GM18502 (cell line): ENCODE measurements around the gene JADE2.
A peak's percentile ranks its signal among the peaks of the same experiment; 100 is the strongest.
"Not testable (repeated sequence)": the region's sequence is repeated elsewhere in the genome, so short reads cannot be mapped to it uniquely, and the experiment has no call there.

Experiments
- ATAC-seq: cut with Tn5 transposase; IDR thresholded peaks from one replicate; pipeline ENCODE4 v1.9.1; 2021; ENCODE audit warnings: mild to moderate bottlenecking; ENCODE audit not compliant: unreplicated experiment, poor library complexity

JADE2 gene

DNA sequence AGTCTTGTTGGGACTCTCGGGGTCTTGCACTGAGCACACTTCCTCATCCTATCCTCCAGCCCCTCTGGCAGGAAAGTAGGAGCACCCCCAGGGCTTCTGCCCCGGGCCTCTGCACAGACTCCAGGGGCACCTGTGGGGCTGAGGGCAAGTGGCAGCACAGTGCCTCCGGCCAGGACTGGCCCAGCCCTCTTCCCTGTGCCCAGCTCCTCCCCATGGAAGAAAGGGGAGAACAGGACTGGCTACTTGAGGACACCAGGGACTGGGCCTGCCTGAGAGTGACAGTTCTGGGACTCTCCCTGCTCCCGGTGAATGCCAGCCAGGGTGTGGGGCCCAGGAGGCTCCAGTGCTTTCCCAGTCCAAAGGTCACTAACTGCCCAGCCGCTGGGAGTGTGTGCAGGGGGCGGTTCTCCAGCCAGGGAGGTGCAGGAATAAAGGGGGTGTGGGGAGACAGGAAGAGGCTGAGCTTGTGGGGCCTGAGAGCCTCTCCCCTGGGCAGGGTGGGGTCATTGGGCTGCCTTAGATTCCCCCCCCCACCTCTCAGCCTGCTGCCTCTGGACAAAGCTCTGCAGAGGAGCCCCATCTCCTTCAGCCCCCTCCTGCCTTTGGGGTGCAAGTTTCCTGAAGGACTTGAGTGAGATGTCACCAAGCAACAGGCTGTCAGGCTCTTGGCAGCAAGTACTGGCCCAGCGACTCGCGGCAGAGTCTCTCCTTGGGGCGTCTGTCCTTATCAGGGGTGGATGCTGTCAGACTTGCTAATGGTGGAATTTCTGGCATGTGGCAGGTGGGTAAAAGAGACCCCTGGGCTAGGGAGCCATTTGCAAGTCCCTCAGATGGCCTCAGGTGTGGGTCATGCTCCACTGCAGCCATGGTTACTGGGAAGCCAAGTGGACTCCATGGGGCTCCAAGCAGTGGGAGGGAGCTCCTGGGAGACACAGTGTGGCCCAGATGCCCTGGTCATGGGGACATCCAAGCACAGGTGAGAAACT, 19.1 kb upstream of the JADE2 start:
- no peak for ATAC-seq

DNA sequence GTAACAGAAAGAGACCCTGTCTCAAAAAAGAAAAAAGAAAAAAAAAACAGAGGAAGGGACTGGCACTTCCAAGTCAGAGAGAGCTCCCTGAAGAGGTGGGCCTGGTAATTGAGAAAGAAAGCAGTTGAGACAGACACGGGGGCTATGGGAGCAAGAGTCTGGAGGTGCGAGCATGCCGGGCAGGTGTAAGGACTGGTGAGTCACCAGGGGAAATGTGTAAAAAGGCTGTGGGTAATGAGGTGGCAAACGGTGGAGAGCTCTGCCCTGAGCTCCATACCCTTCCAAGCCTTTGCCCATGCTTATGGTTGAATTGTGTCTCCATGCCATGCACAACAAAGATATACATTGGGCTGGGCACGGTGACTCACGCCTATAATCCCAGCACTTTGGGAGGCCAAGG, 18.0 kb upstream of the JADE2 start:
- no peak for ATAC-seq

DNA sequence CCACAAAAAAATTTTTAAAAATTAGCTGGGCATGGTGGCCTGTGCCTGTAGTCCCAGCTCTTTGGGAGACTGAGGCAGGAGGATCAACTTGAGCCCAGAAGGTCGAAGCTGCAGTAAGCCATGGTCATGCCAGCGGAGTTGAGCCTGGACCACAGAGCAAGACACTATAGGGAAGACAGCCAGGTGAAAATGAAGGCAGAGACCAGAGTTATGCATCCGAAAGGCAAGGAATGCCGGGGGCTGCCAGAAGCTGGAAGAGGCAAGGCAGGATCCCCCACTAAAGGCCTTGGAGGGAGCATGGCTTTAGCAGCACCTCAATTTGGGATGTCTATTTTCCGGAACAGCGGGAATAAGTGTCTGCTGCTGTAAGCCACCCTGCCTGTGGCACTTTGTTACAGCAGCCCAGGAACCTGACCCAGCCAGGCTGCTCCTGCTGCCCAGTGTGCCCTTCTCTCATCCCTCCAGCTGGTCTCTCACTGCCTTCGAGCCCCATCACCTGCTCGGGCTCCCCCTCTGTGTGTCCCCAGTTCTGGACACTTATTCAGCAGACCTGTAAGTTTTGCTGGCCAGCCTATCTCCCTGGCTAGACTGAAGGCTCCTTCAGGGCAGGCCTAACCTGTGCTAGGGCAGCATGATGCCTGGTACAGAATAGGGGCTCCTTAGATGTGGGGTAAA, 16.8 kb upstream of the JADE2 start:
- ATAC-seq = no peak

DNA sequence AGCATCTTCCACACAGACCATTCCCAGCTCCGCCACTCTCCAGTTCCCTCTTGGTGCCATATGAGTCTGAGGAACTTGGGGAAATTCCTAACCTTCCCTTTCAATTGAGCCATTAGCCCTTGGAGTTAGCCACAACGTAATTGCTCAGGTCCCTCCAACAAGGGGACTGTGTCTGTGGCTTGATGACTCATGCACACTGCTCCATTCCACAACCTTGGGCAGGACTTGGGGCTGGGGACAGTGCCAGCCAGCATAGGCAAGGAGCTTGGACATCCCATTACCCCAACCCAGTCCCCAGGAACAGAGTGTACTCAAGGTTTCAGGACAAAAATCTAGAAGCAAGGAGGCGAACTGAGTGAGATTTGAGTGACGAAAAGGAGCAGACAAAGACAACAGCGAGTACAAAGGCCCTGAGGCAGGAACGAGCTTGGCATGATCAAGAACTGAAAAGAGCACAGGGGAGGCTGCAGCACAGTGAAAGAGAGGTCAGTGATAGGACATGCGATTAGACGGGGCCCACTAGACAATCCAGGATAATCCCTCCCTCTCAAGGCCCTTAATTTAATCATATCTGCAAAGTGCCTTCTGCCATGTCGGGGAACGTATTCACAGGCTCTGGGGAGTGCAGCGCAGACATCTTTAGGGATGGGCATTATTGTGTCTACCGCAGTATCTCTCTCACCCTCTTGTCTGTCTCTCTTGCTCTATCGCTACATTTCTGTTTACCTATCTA, 16.0 kb upstream of the JADE2 start:
- no peak for ATAC-seq

DNA sequence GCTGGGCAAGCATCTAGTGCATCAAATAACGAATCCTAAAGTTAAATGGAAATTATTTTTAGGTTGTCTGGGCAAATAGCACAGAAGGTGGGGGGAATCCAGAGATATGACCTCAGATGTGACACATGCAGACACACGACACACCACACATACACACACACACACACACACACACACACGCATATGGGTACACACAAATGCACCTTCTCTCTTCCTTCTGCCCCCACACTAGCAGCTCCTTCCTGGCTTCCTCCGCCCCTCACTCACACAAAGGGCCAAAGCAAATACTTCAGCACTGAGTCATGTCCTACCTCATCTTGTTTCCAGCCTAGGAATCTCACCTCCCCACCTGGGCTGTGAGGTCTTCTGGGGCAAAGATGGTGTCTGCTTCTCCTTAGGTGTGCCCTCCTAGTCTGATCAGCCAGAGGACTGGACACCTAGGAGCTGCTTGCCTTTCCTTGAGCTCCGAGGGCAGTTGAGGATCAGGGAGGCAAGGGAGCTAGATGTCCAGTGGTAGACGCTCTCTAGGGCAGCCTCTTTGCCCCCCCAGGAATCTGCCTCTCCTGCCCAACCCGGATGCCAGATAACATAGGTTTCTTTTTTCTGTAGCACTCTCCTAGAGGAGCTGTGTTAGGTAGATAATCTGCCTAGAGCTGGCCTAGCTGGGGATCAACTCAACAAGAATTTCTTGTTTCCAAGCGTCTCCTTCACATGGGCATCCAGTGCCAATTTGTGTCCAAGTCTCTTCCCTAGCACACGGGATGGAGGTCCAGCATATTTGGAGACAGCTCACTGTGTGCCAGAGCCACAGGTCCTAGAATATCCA, 14.3 kb upstream of the JADE2 start:
- no peak for ATAC-seq

DNA sequence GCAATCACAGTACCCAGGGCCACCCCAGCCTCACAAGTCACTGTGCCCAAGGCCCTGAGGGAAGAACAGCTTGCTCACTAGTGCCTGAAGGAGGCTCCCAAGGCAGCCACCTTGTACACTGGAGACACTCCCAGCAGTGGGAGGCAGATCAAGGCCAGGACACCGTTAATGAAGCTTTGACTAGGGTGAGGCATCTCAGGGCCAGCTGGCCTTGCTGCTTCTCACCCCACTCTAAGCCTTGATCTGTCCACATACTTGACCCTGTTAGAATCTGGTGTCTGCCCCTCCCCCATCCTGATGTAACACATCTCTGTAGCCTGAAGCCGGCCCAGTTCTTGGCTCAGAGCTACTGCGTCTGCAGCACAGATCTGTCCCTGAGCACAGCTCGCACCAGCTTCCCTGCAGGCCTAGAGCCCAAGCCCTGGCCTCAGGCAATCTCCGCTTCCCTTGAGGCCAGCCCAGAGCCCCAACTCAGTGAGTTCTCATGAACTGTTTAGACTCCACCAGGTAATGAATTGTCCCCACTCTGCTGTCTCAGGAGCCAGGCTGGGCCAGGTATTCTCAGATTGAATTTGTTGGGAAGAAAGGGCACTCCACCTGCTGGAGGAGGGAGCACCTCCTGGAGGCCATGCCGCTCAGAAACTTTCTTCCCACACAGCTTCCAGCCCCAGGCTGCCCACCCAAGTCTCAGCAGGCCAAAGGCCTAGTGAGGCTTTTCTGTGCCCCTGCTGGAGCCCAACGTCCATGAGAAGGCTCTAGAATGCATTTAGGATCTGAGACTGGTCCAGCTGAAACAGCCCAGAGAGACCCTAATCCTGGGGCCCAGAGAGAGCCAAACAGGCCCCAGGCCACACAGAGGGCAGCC, 13.4 kb upstream of the JADE2 start:
- ATAC-seq = no peak

DNA sequence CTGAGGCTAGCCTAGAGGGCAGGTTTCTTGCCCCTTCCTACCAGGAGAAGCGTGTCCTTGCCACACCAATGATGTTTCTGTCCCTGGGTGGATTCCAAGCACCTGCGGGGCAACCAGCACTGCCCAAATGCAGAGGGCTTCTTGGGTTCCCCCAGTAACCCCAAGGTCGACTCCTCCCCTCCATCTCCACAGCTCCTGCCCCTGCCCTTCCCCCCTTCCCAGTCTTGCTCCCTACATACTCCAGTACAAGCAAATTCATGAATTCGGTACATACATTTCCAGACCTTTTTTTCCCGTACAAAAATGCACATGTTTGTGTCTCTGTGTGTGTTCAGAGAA, 12.8 kb upstream of the JADE2 start:
- no peak for ATAC-seq

DNA sequence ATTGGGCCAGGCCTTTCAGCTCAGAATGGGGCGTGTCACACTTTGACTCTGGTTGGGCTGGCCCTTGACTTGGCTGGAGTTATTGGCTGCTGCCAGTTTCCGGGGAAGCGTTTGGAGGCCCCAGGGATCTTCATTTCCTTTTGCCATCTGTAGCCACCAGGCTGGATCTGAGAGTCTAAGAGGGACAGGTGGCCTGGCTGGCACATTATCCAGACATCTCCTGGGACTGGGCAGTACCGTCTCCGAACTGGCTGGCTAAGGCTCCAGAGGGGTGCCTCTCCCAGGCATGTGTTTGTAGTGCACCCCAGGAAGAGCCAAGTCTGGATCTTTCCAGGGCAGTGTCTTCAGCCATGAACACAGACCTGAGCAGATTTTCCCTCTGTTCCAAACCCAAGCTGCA, 9.7 kb upstream of the JADE2 start:
- no peak for ATAC-seq

DNA sequence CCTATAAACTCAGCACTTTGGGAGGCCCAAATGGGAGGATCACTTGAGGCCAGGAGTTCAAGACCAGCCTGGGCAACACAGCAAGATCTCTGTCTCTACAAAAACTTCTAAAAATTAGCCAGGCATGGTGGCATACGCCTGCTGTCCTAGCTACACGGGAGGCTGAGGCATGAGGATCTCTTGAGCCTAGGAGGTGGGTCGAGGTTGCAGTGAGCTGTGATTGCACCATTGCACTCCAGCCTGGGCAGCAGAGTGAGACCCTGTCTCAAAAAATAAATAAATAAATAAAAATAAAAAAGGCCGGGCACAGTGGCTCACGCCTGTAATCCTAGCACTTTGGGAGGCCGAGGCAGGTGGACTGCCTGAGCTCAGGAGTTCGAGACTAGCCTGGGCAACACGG, 8.5 kb upstream of the JADE2 start:
- not testable (repeated sequence) for ATAC-seq

DNA sequence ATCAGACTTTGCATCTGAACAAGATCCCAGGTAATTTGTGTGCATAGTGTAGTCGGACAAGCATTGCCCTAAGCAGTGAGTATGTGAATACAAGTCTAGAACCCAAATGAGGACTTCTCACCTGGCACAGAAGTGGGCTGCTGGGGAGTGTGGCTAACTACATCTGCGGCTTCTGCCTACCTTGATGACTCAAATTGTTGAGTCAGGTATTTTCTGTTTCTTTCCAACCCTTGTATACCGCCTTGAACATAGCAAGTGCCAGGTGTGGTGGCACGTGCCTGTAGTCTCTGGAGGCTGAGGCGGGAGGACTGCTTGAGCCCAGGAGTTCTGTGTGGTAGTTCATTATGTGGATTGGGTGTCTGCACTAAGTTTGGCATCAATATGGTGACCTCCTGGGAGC, 7.9 kb upstream of the JADE2 start:
- no peak for ATAC-seq

DNA sequence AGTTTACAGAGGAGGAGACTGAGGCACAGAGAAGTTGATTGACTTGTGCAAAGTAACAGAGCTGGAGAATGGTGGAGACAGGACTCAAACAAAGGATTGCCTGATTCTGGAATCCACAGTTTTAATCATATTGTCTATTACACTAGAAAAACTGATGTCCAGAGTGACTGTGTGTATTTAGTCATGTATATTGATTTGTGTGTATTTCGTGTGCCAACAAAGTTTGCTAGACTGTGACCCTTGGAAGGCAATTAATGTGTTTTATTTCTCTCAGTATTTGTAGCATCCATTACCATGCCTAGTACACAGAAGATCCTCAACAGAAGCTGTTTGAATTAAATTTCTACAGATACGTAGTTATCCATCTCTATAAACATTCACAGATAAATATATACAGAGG, 5.5 kb upstream of the JADE2 start:
- no peak for ATAC-seq

DNA sequence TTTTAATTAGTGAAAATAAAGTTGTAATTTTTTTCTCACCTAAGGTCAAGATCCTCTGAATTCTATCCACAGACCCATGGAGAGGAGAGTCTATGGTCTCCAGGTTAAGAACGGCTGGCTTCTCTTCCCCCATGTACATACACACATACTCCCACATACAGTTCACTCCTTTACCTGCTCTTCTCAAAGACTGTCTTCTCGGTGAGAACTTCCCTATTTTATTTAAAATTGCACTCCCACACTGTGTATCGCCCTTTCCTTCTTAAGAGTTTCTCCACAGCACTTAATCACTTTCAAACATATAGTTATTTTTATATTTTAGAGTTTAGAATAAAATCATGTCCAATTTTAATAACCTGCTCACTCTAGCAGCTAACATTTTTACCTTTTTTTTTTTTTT, 3.6 kb upstream of the JADE2 start:
- ATAC-seq = no peak

DNA sequence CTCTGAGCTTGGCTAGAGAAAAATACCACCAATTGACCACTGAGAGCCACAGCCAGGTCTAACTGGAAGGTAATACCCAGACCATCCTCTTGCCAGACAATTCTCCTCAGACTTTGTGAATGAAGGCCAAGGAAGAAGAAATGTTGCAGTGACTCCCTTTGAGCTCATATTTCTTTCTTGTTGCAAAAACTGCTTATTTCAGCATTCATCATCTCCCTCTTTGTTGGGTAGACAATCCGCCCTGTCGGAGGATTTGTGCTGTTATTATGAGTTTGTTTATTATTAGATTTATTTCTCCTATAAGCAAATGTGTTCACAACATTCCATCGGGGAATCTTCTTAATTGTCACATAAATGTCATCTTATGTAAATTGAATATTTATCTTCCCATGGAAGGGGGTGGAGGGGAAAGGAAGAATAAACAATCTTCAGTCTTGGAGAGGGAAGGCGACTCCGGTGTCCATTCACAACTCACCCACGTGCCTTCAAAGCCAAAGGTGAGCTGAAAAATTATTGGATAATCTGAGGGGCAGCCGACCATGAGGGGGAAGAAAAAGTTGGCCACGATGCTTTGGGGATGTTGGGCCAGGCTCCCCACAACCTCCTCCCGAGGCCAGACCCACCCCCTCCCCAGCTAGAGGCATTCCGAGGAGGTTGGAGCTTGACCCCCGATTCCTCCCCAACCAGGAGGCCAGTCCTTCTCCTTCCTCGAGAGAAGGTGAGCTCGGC, 1.8 kb upstream of the JADE2 start:
- ATAC-seq = no peak

DNA sequence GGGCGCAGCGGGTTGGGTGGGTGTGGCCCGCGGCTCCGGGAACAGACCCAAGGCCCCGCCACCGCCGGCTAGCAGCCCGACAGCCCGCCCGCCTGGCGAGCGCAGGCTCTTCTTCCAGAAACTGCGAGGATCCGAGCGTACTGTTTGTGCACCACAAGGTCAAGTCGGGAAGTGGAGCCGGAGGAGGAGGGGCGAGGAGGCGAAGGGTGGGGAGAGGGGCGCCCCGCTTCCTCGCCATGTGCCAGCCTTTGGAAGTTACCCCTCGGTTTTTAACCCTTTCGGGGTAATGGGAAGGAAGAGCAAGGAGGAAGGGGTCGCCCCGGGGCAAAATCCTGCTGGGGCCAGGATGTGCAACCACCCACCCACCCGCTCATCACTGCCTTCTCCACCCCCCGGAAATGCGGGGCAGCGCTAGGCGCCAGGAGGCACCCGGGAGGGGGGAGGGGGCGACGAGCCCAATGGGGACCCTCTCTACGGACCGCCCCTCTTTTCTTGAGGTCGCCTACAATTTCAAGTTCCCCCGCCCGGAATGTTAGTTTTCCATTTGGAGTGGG, 1.1 kb upstream of the JADE2 start:
- no peak for ATAC-seq

DNA sequence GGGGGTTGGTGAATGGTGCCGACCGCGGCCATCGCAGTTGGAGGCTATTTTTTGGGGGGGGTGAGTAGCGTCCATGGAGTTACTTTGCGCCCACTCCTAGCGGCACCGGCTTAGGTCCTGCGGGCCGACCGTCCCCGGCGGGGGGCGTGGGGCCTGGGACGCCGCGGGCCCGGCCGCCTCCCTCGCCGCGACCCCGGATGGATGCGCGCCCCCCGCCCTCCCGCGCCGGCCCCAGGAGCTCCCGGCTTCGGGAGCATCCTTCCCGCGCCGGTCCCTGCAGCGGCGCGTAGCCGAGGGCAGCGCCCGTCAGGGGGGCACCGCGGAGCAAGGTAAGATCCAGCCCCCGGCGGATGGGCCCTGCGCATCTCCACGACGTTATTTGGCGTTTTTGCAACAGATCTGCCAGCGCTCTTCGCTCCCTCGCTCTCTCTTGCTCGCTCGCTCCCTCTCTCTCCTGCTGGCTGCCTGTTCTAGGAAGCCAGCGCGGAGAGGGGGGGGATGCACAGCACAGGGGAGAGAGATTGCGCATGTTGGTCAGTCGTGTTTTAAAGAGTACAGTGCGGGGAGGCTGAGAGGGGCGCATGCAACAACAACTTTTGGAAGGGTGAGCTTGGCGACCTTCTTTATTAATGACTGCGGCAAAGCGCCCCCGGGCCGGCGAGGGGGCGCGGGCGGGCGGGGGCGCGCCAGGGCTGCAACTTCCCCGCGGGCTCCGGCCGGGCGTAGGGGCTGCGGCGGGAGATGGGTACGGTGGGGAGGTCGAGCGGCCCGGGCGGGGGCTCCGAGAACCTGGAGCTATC, 413 bp downstream of the JADE2 start:
- ATAC-seq = peak; percentile 8

DNA sequence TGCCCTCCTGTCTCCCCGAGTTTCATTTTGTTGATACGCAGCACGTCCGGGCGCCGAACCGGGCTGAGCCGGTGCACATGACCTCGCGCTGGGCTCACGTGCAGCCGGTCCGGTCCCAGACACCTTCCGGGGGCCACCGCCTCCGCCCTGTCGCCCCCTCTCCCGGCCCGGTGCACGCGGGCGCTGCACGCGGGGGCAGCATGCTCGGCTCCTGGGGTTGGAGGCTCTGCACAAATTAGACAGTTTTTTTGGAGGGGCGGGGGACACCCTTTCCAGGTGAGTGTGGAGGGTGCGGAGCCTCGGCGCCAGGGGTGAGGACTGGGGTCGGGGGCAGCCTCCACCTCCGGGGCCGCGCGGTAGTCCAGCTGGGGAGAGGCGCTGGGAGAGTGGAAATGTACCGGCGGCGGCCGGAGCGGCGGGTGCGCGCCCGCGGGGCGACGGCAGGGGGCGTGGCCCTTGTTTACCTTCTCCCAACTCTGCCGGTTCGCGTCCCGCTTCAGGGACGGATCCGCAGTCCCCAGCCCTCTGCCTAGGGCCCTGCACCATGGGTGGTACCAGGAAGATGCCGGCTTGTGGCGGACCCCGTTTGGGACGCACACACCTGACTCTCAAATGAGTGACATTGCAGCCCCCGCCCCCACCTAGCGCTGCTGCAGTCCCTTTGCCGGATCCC, 1.1 kb downstream of the JADE2 start:
- ATAC-seq = peak; percentile 22
